GM18868 (cell line): ENCODE results near the gene MYO3B.
"Not testable (repeated sequence)": the region's sequence is repeated elsewhere in the genome, so short reads cannot be mapped to it uniquely, and the experiment has no call there.

Experiments used
- ATAC-seq: cut with Tn5 transposase; IDR thresholded peaks from one replicate; pipeline ENCODE4 v1.9.1; 2021; ENCODE audit warnings: mild to moderate bottlenecking, moderate library complexity; ENCODE audit not compliant: unreplicated experiment

The MYO3B gene

DNA sequence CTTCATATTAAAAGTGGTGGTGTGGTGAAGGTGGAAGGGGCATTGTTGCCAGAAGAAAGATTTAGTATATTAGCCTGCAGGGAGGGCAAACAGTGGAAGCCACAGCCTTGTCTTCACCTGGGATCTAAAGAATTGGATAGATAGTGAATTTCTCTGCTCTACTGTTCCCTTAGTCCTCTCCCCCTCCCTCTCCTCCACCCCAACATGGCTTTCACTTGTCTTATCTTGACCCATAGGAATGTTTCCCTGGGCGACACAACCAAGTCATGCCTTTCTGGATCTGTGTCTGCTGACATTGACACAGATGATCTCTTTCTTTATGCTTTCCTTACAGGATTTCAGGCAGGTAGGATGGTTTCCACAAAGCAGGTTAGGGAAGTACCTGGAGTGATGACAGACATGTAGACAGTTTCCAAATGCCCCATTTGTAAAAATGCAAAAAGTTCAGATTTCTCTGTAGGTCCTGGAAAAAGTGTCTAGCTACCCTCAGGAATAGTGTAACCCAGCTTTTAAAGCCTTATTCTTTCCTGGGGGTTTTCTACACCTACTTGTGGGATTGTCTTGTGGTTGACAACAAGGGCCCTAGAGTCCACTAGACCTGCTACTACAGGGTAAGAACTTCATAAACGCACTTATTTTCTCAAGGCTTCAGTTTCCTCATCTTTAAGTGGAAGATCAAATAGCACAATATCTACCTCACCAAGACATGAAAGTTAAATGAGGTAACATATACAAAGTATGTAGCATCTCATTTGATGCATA lies 353.0 kb downstream of the MYO3B start:
- ATAC-seq, result no peak

DNA sequence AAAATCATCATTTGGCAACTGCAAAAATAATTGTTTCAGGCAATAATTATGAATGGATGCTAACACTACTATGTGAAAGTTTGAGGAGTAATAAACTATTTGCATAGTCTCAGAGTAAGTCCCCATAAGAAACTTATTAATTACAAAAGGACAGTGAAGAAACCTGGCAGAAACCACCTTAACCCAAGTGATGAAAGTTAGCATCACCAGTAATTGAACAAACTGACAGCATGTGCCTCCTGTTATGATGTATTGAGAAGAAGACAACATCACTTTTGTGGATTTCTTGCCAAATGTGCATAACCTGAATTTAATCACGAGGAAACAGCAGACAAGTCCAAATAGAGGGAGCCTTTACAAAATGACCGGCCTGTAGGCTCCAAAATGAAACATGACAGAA lies 353.9 kb downstream of the MYO3B start:
- no peak for ATAC-seq

DNA sequence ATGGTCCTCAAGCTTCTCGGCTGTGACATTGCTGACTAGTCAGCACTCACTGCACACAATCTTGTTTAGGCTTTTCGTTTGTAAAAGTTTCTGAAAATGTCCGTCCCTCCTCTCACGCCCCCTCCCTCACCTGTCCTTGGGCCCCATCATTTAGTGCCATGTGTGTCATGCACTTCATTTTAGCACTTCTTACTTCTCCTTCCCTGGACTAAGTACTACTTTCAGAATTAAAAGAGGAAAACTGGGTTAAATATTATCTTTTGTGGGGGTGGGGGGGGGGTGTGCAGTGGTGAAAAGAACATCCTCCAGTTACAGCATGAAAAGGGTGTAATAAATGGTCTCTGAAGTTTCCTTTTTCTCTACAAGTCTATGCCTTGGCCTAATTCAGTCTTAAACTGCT lies 355.2 kb downstream of the MYO3B start:
- ATAC-seq, result no peak

DNA sequence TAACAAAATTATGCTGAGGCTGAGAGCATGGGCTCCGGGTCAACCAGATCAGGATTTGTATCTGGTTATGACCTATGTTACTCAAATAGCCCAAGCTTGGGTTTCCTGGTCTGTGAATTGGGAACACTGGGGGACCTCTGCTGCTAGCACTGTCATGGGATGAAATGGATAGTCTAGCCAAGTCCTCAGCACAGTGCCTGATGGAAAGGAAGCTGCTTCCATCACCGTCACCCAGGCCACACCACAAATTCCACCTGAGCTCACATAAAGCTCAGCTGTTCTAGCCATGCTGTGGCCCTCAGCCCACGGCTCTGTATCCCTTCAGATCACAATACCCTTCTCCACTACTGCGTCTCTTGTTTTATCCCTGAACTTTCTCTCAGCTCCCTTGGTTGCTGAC lies 357.6 kb downstream of the MYO3B start:
- ATAC-seq, result no peak

DNA sequence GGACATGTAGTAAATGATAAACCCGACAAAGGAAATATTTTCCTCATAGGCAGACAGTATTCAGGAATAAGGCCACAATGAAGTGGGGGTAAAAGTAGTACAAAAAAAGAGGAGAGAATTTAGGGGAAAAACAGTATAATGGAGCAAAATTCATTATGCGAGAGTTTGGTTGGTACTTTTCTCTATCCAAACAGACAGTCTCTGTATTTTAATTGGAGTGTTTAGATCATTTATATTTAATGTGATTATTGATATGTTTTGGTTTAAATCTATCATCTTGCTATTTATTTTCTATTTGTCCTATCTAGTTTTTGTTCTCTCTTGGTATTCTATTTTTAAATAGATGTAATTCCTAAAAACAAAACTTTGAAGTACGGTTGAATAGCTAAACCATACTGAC lies 366.9 kb downstream of the MYO3B start:
- ATAC-seq, result no peak

DNA sequence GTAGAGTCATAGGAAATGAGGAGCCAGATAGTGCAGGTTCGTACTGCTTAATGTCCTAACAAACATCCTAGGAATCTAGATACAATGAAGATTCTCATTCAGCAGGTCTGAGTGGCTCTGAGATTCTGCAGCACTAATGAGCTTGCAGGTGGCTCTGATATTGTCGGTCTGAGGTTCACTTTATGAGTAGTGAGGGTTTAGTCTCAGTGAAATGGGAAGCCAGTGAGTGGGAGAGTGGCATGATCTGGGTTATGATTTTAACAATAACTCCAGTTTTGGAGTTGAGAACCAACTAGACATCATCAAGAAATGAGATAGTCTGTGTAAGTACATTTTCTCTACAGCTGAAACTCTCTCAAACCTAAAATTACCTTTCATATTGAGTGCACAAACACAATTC lies 370.4 kb downstream of the MYO3B start:
- ATAC-seq, result no peak

DNA sequence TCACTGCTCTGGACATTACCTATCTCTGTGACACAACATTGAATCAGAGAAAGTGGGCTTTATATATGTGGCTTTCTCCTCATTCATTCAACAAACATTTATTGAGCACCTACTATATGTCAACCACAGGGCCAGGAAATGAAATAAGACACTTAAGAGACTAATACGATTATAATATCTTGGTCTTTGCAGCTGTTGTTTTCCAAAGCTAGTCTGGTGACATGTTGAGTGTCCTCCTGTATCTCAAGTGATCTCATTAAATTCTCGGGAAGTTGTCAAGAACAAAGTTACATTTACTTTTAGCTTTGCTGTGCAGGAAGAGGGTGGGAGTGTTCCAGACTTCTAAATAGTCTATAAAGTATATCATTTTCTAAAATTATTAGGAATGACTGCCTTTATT lies 372.6 kb downstream of the MYO3B start:
- ATAC-seq, result no peak

DNA sequence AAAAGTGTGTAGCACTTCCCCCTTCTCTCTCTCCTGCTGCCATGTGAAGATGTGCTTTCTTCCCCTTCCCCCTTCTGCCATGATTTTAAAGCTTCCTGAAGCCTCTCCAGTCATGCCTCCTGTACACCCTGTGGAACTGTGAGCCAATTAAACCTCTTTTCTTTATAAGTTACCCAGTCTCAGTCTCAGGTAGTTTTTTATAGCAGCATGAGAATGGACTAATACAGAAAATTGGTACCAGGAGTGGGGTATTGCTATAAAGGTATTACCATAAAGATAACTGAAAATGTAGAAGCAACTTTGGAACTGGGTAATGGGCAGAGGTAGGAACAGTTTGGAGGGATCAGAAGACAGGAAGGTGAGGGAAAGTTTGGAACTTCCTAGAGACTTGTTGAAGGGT lies 374.0 kb downstream of the MYO3B start:
- not testable (repeated sequence) for ATAC-seq

DNA sequence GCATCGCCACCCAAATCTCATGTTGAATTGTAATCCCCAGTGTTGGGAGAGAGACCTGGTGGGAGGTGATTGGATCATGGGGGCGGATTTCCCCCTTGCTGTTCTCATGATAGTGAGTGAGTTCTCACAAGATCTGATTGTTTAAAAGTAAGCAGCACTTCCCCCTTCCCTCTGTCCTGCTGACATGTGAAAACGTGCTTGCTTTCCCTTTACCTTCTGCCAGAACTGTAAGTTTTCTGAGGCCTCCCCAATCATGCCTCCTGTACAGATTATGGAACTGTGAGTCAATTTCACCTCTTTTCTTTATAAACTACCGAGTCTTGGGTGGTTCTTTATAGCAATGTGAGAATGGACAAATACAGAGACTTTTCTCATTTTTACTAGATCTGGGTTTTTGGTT lies 375.8 kb downstream of the MYO3B start:
- ATAC-seq, result no peak

DNA sequence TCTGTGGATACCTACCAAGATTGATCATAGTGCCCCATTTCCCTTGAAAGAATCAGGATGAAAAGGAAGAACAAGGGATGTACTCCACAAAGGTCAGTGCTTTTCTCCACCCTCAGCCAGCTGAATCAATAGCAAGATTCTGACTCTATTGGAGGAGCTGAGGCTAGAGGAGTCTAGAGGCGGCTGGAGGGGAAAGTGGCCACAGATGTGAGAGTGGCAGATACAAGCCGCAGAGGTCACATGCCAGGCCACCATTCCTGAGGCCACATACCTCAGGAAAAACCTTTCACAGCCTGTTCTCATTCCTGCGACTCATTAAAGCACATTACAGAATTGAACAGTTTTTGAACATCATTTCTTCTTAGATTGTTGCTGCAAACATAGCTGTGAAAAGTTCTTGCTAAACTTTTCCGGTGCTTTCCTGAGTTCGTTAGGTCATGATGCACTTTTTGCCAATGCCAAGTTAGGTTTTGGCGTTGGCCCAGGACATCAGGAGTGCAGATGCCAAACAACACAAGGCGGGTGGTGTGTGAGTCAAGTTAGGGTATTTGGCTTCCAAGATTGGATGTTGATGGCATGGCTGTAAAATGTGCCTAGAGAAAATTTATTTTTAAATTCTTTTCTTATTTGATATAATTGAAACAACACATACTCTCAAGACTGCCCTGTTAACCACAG lies 376.5 kb downstream of the MYO3B start:
- ATAC-seq, result no peak

DNA sequence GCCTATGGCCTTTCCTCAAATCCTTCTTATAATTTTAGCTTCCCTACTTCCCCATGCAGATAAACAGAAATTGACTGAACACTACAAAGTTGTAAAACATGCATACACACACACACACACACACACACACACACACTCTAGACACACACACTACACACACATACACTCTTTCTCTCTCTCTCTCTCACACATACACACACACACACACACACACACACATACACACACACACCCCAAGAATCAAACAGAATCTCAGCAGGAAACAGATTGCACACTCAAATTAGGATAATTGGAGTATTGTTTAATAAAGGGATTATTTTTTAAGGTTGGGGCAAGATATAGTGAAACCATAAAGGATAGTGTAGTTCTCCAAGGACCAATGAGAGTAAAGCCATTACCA lies 385.0 kb downstream of the MYO3B start:
- no peak for ATAC-seq

DNA sequence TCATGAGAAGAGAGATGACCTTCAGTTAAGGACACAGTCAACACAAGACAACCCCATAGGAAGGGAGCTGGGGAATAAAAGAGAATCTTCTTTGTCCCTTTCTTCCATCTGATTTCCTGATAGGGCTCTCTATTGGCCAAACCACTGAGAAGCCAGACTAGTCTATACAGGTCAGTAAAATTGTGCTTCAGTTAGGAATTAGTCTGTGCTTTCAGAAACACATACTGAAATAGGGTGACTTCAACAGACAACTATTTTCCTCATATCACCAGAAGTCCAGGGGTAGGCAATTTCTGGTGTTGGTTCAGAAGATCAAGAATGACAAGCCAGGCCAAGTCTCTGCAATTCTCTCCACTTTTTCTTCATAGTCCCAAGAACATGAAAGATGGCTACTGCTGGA lies 385.5 kb downstream of the MYO3B start:
- no peak for ATAC-seq

DNA sequence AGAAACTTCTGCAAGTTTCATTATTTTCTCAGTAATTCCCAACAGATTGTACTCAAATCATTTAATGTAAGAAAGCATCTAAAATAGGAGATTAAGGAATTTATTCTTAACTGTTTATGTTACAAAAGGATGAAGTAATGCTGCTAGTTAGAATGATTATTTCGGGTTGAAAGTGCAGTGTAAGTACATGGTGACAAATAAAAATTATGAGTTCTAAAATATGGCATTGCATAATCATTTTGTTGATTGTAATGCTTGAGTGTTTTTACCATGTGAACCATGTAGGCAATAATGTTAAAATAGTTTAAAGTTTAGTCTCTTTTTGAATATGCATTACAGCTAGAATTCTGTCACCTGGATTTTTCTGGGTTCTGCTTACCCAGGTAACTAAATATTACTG lies 388.2 kb downstream of the MYO3B start:
- ATAC-seq, result no peak

DNA sequence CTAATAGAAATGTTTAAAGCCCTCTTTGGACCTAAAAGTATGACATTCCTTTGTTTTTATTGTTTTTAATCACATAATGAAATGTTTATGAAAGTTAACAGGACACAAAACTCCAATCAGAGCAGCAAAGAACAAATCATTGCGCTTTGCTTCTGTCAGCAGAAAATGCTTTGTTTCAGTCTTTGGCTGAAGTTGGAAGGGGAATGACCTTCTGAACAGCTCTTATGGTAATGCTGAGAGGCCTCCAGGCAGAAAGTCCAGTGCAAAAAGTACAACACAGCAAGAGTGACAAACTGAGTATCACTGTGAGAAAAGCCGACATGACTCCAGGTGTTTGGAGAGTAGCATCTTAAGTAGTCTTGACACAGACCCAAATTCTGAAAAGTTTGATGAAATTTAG lies 389.5 kb downstream of the MYO3B start:
- no peak for ATAC-seq

DNA sequence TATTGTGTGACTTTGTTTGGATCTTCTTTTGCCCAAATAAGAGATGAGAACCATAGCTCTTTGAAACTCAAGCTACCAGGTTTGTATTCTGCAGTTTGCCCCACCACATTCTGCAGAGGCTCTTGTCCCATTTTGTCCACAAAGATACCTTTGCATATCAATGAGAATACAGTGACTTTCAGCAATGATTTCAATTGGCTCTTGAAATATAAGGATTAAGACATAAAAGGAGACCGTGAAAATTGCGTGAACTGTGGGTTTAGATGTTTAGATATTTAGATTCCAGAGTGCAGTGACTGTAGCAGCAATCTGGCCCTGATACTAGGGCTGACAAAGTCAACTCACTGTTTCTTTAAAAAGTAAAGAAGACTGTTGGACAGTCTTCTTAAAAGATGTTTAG lies 390.6 kb downstream of the MYO3B start:
- no peak for ATAC-seq

DNA sequence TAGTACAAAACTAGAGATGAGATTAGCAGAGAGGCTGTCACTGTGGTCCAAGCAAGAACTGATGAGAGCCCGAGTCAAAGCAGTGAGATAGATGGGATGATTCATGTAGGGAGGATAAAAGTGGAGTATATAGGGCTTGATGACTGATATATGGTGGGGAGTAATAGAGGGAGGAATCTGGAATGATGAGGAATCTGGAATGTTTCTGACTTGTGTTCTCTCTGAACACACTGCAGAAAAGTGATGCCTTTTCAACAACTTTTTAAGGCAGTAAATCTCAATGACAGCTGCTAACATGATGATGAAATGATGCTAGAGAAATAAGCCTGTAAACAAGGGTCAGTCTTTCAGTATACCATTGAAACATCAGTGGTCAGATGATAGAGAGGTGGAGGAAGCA lies 393.7 kb downstream of the MYO3B start:
- ATAC-seq, result no peak

DNA sequence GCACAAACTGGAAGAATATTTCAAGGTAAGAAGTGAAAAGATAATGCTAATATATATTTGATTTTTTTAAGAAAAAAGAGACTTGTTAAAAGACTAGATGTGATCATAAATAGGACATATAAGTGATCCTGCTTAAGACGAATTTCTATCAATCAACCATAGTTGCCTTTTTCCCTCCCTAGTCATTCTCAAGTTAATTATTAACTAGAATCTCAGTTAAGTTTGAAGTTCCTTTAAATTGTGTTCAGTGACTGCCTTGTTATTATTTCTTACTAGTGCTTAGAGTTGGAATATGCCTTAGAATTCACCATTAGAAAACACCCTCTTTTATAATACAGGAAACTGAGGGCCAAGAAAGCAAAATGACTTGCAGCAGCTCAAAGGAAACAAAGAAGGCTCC lies 395.7 kb downstream of the MYO3B start:
- no peak for ATAC-seq

DNA sequence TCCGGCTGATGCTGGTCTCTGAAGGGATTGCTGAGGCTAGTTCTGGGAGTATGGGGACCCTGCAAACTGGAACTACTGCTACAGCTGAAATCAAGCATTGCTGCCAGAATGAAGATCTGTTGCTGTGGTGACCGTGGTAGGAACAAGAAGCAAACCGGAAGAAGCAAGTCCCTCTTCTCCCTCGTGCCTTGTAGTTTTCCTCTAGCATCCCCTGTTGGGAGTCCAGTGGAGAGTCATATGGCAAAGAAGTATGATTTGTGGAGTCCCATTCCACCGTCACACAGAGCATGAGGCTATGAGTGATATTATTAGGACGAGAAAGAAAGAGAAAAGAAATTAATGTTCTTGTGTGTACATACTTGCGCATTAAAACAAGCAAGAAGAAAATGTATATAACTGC lies 398.3 kb downstream of the MYO3B start:
- ATAC-seq, result no peak

DNA sequence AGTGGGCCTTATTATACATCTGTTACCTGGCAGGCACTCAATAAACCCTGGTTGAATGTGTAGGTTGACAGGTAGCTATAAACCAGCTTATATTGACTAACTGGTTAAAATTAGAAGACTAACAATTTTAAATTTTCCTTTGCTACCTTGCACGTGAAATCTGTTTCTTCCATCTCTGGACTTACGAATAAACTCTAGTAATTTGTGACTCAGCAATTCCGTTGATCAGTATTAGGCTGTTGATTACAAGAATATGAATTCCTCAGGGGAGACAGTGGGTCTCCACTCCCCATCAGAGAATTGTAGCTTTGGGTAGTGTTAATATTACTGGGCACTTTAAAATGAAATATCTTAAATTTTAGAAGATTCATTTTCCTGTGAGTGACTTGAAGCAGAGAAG lies 399.4 kb downstream of the MYO3B start:
- no peak for ATAC-seq

DNA sequence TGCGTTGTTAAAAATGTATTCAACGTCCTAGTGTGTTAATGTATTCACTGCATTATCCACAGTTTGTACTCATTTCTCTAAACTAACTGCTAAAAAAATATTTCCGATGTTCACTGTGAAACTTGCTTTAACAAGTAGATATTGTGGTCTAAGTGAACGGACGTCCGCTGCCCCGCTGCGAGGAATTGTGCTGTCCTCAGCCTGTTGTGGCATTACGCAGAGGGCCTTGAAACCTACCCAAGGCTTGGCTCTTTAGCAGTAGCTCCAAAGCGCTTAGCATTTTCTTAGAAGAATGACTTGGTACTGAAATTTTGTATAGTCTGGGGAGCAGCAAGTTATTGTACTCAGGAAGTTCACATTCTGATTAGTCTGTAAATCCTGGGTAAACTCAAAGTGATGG lies 400.7 kb downstream of the MYO3B start:
- no peak for ATAC-seq

DNA sequence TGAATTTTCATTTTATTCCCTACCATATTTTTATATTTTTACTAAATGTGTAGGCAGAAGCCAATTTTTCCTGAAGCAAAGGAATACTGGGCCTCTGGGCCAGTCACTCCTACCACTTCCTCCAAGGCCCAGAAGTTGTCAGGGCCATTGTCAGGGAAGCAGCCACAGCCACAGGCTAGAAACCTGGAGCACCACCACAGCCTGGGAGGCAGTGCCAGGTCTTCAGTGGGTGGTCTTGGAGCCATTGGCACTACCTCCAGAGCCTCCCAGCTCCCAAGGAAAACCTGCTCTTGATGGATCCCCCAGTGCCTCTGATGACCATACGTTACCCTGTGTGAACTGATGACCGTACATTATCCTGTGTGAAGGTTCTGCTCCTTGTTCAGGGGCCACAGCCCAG lies 401.6 kb downstream of the MYO3B start:
- ATAC-seq, result no peak

DNA sequence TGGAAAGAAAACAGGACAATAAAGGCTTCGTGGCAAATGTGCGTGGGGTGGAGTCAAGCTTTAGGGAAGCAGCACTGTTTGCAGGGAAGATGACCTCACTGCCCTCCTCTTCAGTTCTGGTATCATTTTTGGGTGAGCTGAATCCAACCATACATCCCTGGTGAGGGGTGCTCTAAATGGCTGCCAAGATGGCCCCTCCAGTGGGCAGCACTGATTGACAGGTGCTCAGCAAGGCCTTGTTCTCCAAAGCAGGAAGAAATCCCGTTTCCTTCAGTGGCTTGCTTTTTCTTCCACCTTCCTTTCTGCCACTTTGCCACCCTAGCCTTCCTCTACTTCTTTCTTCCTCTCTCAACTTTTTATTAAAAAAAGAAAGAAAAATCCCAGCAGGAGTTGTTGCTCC lies 404.4 kb downstream of the MYO3B start:
- ATAC-seq, result no peak
